ENCODE data around the gene LTBR.
"Not testable (repeated sequence)": the region's sequence is repeated elsewhere in the genome, so short reads cannot be mapped to it uniquely, and the experiment has no call there.

The LTBR gene

GRCh38 chr12:6425590-6426531 lies 41.9 kb downstream of the LTBR start:
- DNase-seq (ENCODE audit: low spot score) = peak; percentile 40

GRCh38 chr12:6426882-6427671 lies 43.1 kb downstream of the LTBR start:
- DNase-seq (ENCODE audit: low spot score) = no peak

GRCh38 chr12:6427796-6428195 lies 43.8 kb downstream of the LTBR start:
- DNase-seq (ENCODE audit: low spot score) = not testable (repeated sequence)

DNA sequence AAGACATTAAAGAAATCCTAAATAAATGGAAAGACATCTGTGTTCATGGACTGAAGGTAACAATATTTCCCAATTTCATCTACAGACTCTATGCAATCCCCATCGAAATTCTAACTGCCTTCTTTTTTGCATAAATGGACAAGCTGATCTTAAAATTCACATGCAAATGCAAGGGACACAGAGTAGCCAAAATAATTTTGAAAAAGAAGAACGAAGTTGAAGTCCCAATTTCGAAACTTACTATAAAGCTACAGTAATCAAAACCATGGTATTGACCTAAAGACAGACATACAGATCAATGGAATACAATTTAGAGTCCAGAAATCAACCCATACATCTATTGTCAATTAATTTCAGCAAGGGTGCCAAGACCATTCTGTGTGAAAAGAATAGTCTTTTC lies 44.4 kb downstream of the LTBR start:
- DNase-seq (ENCODE audit: low spot score) = no peak

DNA sequence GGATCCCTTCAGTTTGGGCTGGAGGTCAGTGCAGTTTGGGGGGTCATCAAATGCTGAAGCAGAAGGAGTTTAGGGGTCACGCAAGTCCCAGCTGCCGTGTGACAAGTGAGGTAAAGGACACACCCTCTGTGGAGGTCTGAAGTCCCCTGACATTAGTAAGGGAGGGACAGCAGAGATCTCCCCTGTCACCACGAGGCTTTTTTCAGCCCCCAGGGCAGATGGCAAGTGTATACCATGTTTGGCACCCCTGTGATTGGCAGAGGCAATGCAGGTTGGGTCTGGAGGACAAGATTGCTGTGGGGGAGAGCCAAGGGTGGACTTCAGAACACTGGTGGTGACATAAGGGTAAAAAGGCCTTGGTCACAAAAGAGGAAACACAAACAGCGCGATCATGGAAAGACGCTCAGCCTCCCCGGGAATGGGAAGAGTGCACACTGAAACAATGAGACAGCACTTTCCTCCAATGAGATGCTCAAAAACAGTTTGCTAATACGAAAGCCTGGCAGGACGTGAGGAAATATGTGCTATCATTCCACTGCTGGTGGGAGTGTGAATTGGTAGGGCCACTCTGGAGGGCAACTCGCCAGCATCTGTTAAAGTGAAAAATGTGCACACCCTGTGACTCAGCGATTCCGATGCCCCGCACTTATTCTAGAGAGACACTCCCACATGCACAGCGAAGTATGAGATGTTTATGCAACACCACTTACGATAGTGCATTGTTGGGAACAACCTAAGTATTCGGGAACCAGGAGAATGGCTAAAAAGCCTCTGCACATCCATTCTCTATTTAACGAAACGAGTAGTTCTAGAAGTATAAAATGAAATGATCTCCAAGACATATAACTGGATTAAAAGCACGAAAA lies 46.4 kb downstream of the LTBR start:
- no peak for DNase-seq (ENCODE audit: low spot score)

GRCh38 chr12:6432991-6433390 lies 49.0 kb downstream of the LTBR start:
- DNase-seq (ENCODE audit: low spot score) = no peak

- DNase-seq (ENCODE audit: low spot score) = no peak
Observed at GRCh38 chr12:6434205-6435140, 50.5 kb downstream of the LTBR start.

DNA sequence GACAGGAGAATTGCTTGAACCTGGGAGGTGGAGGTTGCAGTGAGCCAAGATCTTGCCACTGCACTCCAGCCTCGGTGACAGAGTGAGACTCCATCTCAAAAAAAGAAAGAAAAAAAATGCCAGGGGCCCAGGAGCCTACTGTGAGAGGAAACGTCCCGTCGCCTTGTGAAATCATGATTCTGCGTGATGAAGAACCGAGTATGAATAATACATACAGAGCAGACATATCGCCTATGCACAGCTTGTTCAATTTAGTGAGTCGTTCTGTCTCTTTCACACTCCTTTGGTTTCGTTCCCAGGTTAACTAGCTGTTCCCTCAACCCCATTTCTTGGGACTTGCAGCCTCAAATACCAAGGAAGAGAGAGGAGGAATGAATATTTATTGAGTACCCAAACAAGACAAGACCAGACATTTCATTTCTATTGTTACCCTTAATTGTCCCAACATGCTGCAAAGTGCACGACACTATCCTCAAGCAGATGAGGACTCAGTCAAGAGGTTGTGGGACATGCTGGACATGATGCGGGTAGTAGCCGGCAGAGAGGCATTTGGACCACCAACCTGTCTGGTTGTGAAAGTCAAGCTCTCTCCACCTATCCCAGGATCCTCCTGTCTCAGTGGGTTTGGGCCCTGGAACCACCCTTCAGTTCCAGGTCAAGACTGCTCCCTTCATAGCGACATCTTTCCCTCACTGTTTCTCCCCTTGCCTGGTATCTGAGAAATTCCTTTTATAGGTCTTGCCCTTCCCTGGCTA lies 52.2 kb downstream of the LTBR start:
- DNase-seq (ENCODE audit: low spot score) = no peak

GRCh38 chr12:6437586-6437985 lies 53.6 kb downstream of the LTBR start:
- DNase-seq (ENCODE audit: low spot score) = no peak

DNA sequence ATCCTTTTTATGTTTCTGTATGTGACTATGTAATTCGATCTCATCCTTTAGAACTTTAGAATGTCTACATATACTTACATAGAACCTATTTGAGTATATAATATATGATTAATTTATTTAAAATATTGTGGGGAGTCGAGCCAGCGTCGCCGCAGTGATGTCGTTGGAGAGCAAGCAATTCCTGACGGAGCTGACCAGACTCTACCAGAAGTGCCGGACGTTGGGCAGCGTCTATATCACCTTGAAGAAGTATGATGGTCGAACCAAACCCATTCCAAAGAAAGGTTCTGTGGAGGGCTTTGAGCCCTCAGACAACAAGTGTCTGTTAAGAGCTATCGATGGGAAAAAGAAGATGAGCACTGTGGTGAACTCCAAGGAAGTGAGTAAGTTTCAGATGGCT lies 54.4 kb downstream of the LTBR start:
- no peak for DNase-seq (ENCODE audit: low spot score)

GRCh38 chr12:6440391-6440790 lies 56.4 kb downstream of the LTBR start:
- DNase-seq (ENCODE audit: low spot score) = no peak

Small RNA genes within 50 kb of the gene (small RNA-seq; reads per million reads assigned to genes)
- gene RN7SL391P = 0 reads per million in 2 experiments

All from SK-N-DZ (cell line).